Measurements from ENCODE around the gene MIA.
"Not testable (repeated sequence)": the region's sequence is repeated elsewhere in the genome, so short reads cannot be mapped to it uniquely, and the experiment has no call there.

Gene MIA

GRCh38 chr19:40774916-40775631 is at the start of gene MIA:
Gene MIA (plus strand): TSS chr19:40775521. CDS start chr19:40775543, 22 bp downstream.
- no peak for TF ChIP-seq CTCF (IDR thresholded peaks at IDR 0.05; ENCODE audit: low read depth, low read length, missing control alignments)
- H3K4me3 ChIP-seq (replicated peaks; ENCODE audit: low read depth, low read length), result no peak within 1 kb of the TSS
- no peak for DNase-seq (ENCODE audit: extremely low read depth, low read depth)

- no peak for DNase-seq (ENCODE audit: extremely low read depth, low read depth)
- TF ChIP-seq CTCF (IDR thresholded peaks at IDR 0.05; ENCODE audit: low read depth, low read length, missing control alignments), result no peak
These were observed 49.0 kb upstream of the MIA start for GRCh38 chr19:40726279-40726678.

GRCh38 chr19:40730065-40730464 is 45.3 kb upstream of the MIA start:
- DNase-seq (ENCODE audit: extremely low read depth, low read depth); H3K4me3 ChIP-seq (replicated peaks; ENCODE audit: low read depth, low read length): not testable (repeated sequence)

More at GRCh38 chr19:40726279-40726678, 49.0 kb upstream of the MIA start:
- no peak overlapping the region for H3K4me3 ChIP-seq (replicated peaks; ENCODE audit: low read depth, low read length)

- H3K4me3 ChIP-seq (replicated peaks; ENCODE audit: low read depth, low read length); DNase-seq (ENCODE audit: extremely low read depth, low read depth): not testable (repeated sequence)
These were observed 43.0 kb upstream of the MIA start for GRCh38 chr19:40732304-40732703.

GRCh38 chr19:40733149-40733548 is 42.2 kb upstream of the MIA start:
- DNase-seq (ENCODE audit: extremely low read depth, low read depth), result no peak
- no peak for TF ChIP-seq CTCF (IDR thresholded peaks at IDR 0.05; ENCODE audit: low read depth, low read length, missing control alignments)
- no peak overlapping the region for H3K4me3 ChIP-seq (replicated peaks; ENCODE audit: low read depth, low read length)

- H3K4me3 ChIP-seq (replicated peaks; ENCODE audit: low read depth, low read length), result no peak overlapping the region
- DNase-seq (ENCODE audit: extremely low read depth, low read depth), result no peak
- no peak for TF ChIP-seq CTCF (IDR thresholded peaks at IDR 0.05; ENCODE audit: low read depth, low read length, missing control alignments)
These were observed 40.1 kb upstream of the MIA start for GRCh38 chr19:40735013-40735771.

- no peak for TF ChIP-seq CTCF (IDR thresholded peaks at IDR 0.05; ENCODE audit: low read depth, low read length, missing control alignments)
- DNase-seq (ENCODE audit: extremely low read depth, low read depth), result no peak
- no peak overlapping the region for H3K4me3 ChIP-seq (replicated peaks; ENCODE audit: low read depth, low read length)
These were observed 38.7 kb upstream of the MIA start for GRCh38 chr19:40736661-40737060.

Measured in HFF-Myc (cell line).